Fibroblast of the conjunctiva (primary cell): ENCODE measurements around the gene KRT82.
"Not testable (repeated sequence)": the region's sequence is repeated elsewhere in the genome, so short reads cannot be mapped to it uniquely, and the experiment has no call there.

Experiments
- DNase-seq: peaks from one replicate; pipeline ENCODE4 v3.0.0-alpha.2; 2010; ENCODE audit warnings: low read depth

The KRT82 gene

GRCh38 chr12:52410589-52411248 is 4.6 kb upstream of the KRT82 start:
- not testable (repeated sequence) for DNase-seq

- DNase-seq = no peak
These were observed 1.8 kb upstream of the KRT82 start for GRCh38 chr12:52407918-52408317.

- DNase-seq = no peak
These were observed 1.2 kb downstream of the KRT82 start for GRCh38 chr12:52404951-52405350.

- DNase-seq = no peak
These were observed 2.6 kb downstream of the KRT82 start for GRCh38 chr12:52403561-52403960.

- DNase-seq = no peak
These were observed 3.1 kb downstream of the KRT82 start for GRCh38 chr12:52402873-52403540.

- DNase-seq = no peak
These were observed 3.8 kb downstream of the KRT82 start for GRCh38 chr12:52402377-52402776.

- DNase-seq = no peak
These were observed 4.2 kb downstream of the KRT82 start for GRCh38 chr12:52401926-52402325.

GRCh38 chr12:52401526-52401925 is 4.6 kb downstream of the KRT82 start:
- DNase-seq = no peak

GRCh38 chr12:52400906-52401305 is 5.2 kb downstream of the KRT82 start:
- no peak for DNase-seq

- no peak for DNase-seq
These were observed 6.4 kb downstream of the KRT82 start for GRCh38 chr12:52399756-52400155.

- no peak for DNase-seq
These were observed 8.0 kb downstream of the KRT82 start for GRCh38 chr12:52398176-52398575.

GRCh38 chr12:52396656-52397055 is 9.5 kb downstream of the KRT82 start:
- no peak for DNase-seq

GRCh38 chr12:52395761-52396434 is 10.2 kb downstream of the KRT82 start:
- DNase-seq = no peak

GRCh38 chr12:52394836-52395405 is 11.2 kb downstream of the KRT82 start:
- DNase-seq = no peak

- no peak for DNase-seq
These were observed 13.6 kb downstream of the KRT82 start for GRCh38 chr12:52392465-52393007.

GRCh38 chr12:52391618-52392002 is 14.5 kb downstream of the KRT82 start:
- DNase-seq = no peak

GRCh38 chr12:52390739-52391617 is 15.2 kb downstream of the KRT82 start:
- DNase-seq = no peak

GRCh38 chr12:52389313-52390207 is 16.6 kb downstream of the KRT82 start:
- no peak for DNase-seq

- no peak for DNase-seq
These were observed 18.3 kb downstream of the KRT82 start for GRCh38 chr12:52387859-52388258.

- DNase-seq = no peak
These were observed 20.9 kb downstream of the KRT82 start, which contains the start of gene KRT84 for GRCh38 chr12:52385226-52385702. TSS of gene KRT84 (minus strand) at chr12:52385652. CDS start at chr12:52385585, 67 bp downstream.
